ENCODE measurements around the gene KRT33A.
"Not testable (repeated sequence)": the region's sequence is repeated elsewhere in the genome, so short reads cannot be mapped to it uniquely, and the experiment has no call there.

The KRT33A gene

GRCh38 chr17:41360296-41360995 is 9.8 kb upstream of the KRT33A start:
- no peak for DNase-seq

GRCh38 chr17:41354536-41354935 is 3.9 kb upstream of the KRT33A start:
- no peak for DNase-seq

DNA sequence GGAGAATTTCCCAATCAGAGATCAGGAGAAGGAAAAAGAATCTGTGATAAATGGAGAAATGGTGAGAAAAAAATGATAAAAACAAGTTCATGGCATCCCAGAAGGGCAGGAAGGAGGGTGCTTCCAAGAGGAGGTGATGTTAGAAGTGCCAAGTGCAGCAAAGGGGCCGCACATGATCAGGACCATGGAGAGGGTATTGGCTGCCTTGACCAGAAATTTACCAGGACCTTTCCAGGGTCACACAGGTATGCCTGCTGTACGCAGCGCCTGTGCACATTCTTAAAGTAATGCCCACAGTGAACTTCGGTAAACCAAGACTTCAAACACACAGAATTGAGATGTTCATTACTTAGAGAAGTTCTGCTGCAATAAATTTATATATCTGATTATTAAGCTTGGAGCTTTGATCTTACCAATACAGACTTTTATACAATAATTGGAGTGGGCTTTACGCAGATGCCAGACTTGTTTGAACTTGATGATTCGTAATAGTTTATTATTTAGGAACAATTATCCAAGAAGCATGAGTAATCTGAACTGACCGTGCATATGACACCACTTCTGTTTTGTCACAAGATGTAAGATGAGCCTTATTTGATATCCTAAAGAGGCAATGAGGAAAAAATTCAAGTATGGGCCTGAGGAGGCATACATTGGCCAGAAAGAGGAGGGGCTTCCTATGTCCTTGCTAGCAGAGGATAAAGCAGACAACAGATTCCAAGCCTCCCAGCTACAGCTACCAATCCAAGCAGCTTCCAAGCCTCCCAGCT is 2.2 kb upstream of the KRT33A start:
- DNase-seq: no peak

GRCh38 chr17:41351177-41351576 is 549 bp upstream of the KRT33A start:
- no peak for DNase-seq

GRCh38 chr17:41347869-41348760 is 2.5 kb downstream of the KRT33A start:
- DNase-seq: no peak

DNA sequence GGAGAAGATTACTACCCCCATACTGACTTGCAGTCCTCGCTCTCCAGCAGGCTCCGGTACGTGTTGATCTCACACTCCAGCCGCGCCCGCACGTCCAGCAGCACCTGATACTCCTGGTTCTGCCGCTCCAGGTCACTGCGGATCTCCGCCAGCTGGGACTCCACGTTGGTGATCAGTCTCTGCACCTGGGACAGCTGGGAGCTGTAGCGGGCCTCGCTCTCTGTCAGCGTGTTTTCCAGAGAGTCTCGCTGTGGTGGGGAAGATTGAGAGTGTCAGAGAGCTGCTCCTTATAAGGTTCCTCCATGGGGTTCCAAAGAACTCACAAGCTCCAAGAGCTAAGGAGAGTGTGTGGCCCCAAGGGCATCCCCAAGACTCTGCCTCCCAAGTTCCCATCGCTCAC is 4.2 kb downstream of the KRT33A start:
- not testable (repeated sequence) for DNase-seq

DNA sequence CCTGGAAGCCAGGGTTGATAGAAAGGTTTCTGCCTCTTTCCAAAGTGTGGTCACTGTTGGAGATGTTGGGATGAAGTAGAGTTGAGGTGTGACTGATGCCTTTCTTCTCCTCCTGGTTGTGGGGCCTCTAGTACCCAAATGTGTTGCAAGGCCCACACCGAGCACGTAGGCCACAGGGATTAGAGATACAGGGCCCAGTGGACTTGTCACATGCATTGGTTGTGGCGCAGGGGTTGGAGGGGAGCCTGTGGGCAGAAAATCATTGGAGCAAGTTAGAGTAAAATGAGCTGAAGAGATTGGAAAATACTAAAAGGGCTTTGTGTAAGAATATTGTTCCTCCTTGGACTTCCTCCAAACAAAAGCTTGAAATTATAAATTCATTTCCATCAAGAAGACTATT is 4.6 kb downstream of the KRT33A start:
- DNase-seq: no peak

DNA sequence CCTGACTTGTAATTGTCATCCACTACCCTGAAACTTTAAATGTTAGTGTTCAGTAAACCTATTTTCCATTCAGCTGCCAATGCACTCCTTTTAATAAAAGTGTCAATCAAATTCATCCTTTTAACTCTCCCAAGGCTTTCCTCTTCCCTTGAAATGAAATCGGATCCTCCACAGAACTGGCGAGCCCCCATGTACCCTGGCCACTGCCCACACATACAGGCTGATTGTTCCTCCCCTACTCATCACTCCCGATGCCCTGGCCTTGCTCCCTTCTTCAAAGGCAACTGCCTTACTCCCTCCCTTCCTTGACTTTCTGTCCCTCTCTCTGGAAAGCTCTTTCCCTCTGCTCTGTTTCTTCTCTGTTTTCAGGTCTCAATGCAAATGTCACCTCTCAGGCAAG is 7.6 kb downstream of the KRT33A start:
- no peak for DNase-seq

GRCh38 chr17:41340934-41341861 is 9.4 kb downstream of the KRT33A start:
- no peak for DNase-seq

DNA sequence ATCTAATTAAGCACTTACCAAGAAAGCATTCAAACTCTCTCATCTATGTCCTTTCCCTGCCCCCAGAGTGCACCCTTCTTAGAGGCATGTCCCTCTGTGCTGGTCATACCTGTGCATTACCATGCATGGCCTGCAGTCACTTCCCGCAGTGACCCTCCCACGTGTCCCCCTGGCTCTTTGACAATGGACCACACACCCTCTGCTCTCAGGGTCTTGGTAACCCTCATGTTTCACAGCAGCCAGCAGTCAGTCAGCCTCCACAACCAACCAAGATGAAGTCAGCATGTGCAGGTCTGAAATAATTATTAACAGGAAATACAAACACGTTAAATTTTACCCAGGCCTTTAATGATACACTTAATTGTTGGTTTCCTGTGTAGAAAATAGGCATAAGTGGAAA is 10.1 kb downstream of the KRT33A start:
- no peak for DNase-seq

GRCh38 chr17:41339571-41340172 is 11.0 kb downstream of the KRT33A start:
- no peak for DNase-seq

- DNase-seq: no peak
These were observed 11.6 kb downstream of the KRT33A start for GRCh38 chr17:41338961-41339485.

GRCh38 chr17:41335747-41336146 is 14.9 kb downstream of the KRT33A start:
- no peak for DNase-seq

- no peak for DNase-seq
These were observed 16.0 kb downstream of the KRT33A start for GRCh38 chr17:41334385-41335305.

DNA sequence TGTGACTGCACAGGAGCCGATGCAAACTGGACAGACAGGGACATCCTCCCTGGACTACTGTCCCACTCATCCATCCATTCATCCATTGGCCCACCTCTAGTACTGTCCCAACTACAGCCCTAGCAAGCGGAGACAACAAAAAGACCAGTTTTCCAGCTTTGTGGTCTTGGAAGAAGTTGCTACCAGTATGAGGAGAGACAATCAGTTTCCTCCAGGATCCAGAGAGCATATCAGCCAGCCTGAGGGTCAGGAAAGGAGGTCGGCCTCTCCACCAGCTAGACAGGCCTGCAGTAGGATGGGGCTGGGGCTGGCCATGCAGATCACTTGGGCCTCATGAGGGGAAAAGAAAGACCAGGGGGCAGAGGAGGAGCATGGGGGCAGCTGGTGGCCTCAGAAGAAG is 16.8 kb downstream of the KRT33A start:
- no peak for DNase-seq

- DNase-seq: no peak
These were observed 17.5 kb downstream of the KRT33A start for GRCh38 chr17:41333098-41333497.

DNA sequence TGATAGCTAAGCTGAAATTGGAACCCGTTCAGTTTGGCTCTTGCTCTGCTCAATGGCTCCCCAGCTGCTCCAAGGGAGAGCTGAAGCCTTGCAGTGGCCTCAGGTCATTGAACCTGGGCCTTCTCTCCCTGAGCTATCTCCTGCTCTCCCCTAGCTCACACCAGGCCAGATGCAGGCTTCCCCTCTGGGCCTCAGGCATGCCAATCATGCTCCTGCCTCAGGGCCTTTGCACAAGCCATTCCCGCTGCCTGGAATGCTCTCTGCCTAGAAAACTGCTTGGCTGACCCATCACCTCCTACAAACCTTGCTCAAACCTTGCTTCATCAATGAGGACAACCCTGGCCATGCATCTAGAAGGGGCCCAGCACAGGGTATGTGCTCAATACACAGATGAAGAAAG is 18.4 kb downstream of the KRT33A start:
- DNase-seq: no peak

DNA sequence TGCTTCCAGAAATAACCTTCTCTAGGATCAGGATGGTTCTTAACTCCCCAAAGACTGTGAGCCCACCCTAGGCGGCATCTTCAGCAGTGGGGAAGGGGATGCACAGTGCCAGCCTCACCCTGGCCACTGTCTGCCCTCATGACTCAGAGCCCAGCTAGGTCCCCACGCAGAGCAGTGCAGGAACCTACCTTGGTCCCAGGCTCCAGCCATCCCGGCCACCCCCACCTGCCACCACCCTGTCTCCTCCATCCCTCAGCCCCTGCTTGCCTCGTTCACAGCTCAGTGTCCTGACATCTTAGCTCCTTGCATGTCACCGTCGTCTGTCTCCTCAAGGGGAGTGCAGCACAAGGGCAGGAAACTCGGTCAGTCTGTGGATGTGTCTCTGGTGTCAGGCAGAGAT is 19.0 kb downstream of the KRT33A start:
- DNase-seq: no peak

DNA sequence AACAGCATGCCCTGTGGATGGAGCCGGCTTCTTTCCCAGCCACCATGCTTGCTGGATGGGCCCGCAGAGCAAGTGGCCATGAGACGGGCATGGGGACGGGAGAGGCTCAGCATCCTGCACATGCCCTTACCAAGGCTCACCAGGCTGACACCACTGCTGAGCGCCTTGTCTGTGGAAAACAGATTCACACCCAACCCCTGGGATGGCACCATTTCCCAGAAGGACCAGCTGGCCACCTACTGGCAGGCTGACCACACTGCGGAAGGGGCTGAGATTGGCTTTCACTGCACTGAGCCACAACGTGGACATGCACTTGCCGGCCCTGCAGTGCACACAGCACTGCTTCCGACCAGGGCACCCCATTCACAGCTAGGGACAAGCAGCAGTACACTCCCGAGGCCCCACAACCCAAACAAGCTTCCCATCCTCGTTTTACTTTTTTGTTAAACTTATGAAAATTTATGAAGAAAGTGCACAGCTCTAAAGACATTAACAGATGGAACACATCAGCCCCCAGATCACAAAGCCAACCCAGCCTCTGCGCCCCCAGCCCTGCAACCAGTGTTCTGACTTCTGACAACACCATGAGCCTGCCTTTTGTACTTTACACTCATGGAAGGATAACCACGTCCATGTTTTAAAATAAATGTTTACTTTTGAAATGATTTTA is 21.2 kb downstream of the KRT33A start:
- no peak for DNase-seq

- DNase-seq: no peak
These were observed 22.4 kb downstream of the KRT33A start for GRCh38 chr17:41328207-41328606.

Data from cerebellar nuclear complex (tissue), 1 donor.